MM.1S (cell line): ENCODE results near the gene ANKRD9.

ENCODE experiments used
- DNase-seq: peaks from one replicate; pipeline ENCODE4 v3.0.0-alpha.2; 2015
- H2AFZ ChIP-seq: fragments of 300-600 bp; sonication (generic); 2 replicates; pipeline ENCODE4 v1.6.0; 2016; ENCODE audit warnings: antibody characterized with exemption, low read length
- H3F3A ChIP-seq: fragments of 300-600 bp; sonication (generic); 2 replicates; pipeline ENCODE4 v1.6.1; 2016; ENCODE audit warnings: mild to moderate bottlenecking, antibody characterized with exemption, low read length, moderate library complexity, mixed read lengths; ENCODE audit not compliant: insufficient read depth
- H3K27ac ChIP-seq: fragments of 300-600 bp; sonication (generic); 2 replicates; pipeline ENCODE4 v1.5.1; 2016; ENCODE audit warnings: mild to moderate bottlenecking, low read length
- H3K27me3 ChIP-seq: fragments of 300-600 bp; sonication (generic); replicated peaks from 2 replicates; pipeline ENCODE4 v1.6.0; 2016; ENCODE audit warnings: low read length; ENCODE audit not compliant: insufficient read depth
- H3K36me3 ChIP-seq: fragments of 300-600 bp; sonication (generic); replicated peaks from 2 replicates; pipeline ENCODE4 v1.6.1; 2016; ENCODE audit warnings: mild to moderate bottlenecking, low read length, mixed read lengths; ENCODE audit not compliant: insufficient read depth
- H3K4me1 ChIP-seq: fragments of 300-600 bp; sonication (generic); 2 replicates; pipeline ENCODE4 v1.6.1; 2016; ENCODE audit warnings: low read length, mixed read lengths
- H3K4me2 ChIP-seq: fragments of 300-600 bp; sonication (generic); 2 replicates; pipeline ENCODE4 v1.6.0; 2016; ENCODE audit warnings: low read depth, low read length
- H3K4me3 ChIP-seq: fragments of 300-600 bp; sonication (generic); 2 replicates; pipeline ENCODE4 v1.5.1; 2016; ENCODE audit warnings: low read length, mixed read lengths
- H3K79me2 ChIP-seq: fragments of 300-600 bp; sonication (generic); 2 replicates; pipeline ENCODE4 v1.6.1; 2016; ENCODE audit warnings: mixed run types, low read length, mixed read lengths
- H3K9ac ChIP-seq: fragments of 300-600 bp; sonication (generic); 2 replicates; pipeline ENCODE4 v1.6.1; 2016; ENCODE audit warnings: low read length, mixed read lengths
- H3K9me2 ChIP-seq: fragments of 300-600 bp; sonication (generic); replicated peaks from 2 replicates; pipeline ENCODE4 v1.6.1; 2016; ENCODE audit warnings: mild to moderate bottlenecking, low read length, mixed read lengths; ENCODE audit not compliant: insufficient read depth
- H3K9me3 ChIP-seq: fragments of 300-600 bp; sonication (generic); replicated peaks from 2 replicates; pipeline ENCODE4 v1.6.1; 2016; ENCODE audit warnings: mild to moderate bottlenecking, low read length, mixed read lengths; ENCODE audit not compliant: insufficient read depth
- H4K20me1 ChIP-seq: fragments of 300-600 bp; sonication (generic); 2 replicates; pipeline ENCODE4 v1.6.1; 2016; ENCODE audit warnings: mild to moderate bottlenecking, low read length, moderate library complexity, mixed read lengths; ENCODE audit not compliant: insufficient read depth
- EZH2 ChIP-seq: fragments of 300-600 bp; sonication (generic); optimal IDR thresholded peaks from 2 replicates; pipeline ENCODE3; 2017; ENCODE audit warnings: low read depth, mild to moderate bottlenecking, antibody characterized with exemption, low read length, mixed read lengths
- EZH2phosphoT487 ChIP-seq: fragments of 300-600 bp; sonication (generic); IDR thresholded peaks from 2 replicates; pipeline ENCODE4 v1.6.1; 2018; ENCODE audit warnings: antibody characterized with exemption, low read length
- TF ChIP-seq, protein P1 (sequence below): fragments of 300-600 bp; sonication (generic); IDR thresholded peaks from 2 replicates; pipeline ENCODE4 v1.5.1; 2016; ENCODE audit warnings: antibody characterized with exemption, low read length, mixed read lengths

Gene ANKRD9

DNA sequence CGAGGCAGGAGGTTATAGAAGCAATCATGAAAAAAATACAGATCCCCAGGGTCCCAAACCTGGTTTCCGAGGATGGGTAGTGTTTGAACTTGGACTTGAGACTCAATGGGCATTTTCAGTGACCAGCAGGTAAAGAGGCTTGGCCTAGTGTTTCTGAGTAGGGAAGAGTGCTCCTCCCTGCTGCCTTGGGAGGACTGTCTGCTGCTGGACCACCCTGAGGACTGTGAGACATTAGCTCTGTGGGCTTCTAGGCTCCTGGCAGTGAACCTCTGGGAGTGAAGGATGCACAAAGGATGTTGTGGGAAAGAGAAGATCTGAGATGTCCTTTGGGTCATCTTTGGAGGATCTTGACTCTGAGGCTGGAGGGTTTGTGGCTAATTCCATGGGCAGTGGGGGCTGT lies 30.5 kb downstream of the ANKRD9 start:
- H3K9me3 ChIP-seq: no peaks in the 10 kb centered on the region
- no peaks in the 10 kb centered on the region for H3K36me3 ChIP-seq
- no peak overlapping the region for H3K4me3 ChIP-seq
- no peaks in the 10 kb centered on the region for H3K27me3 ChIP-seq
- no peaks in the 10 kb centered on the region for H3K9me2 ChIP-seq
- no peak overlapping the region for H3K9ac ChIP-seq
- TF ChIP-seq EZH2phosphoT487: no peak
- TF ChIP-seq, protein P1, sequence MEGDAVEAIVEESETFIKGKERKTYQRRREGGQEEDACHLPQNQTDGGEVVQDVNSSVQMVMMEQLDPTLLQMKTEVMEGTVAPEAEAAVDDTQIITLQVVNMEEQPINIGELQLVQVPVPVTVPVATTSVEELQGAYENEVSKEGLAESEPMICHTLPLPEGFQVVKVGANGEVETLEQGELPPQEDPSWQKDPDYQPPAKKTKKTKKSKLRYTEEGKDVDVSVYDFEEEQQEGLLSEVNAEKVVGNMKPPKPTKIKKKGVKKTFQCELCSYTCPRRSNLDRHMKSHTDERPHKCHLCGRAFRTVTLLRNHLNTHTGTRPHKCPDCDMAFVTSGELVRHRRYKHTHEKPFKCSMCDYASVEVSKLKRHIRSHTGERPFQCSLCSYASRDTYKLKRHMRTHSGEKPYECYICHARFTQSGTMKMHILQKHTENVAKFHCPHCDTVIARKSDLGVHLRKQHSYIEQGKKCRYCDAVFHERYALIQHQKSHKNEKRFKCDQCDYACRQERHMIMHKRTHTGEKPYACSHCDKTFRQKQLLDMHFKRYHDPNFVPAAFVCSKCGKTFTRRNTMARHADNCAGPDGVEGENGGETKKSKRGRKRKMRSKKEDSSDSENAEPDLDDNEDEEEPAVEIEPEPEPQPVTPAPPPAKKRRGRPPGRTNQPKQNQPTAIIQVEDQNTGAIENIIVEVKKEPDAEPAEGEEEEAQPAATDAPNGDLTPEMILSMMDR: no peak
- TF ChIP-seq EZH2: no peak
- no peak overlapping the region for H3K4me2 ChIP-seq
- no peaks in the 10 kb centered on the region for H3K79me2 ChIP-seq
- no peak overlapping the region for H3K27ac ChIP-seq
- H2AFZ ChIP-seq: no peak overlapping the region
- DNase-seq: no peak
- H3F3A ChIP-seq: no peaks in the 10 kb centered on the region
- H3K4me1 ChIP-seq: no peaks in the 10 kb centered on the region
- no peaks in the 10 kb centered on the region for H4K20me1 ChIP-seq

DNA sequence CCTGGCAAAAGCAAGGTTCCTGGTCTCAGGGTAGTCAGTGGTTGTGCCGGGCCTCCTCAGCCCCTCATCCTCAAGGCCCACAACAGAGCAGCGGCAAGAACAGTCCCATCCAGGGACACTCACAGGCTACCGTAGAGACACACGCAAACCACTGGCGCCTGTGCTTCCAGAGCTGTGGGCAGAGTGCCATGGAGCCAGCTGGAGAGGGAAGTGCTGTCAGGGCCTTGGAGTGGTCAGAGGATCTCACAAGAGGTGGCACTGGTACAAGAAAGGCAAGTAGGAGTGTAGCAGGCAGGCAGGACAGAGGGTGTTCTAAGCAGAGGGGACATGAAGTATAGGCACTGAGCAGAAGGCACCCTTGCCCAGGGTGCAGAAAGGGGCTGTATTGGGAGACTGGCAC lies 34.6 kb downstream of the ANKRD9 start:
- Histone ChIP-seq H3K27ac (no peak overlapping the region), H3F3A (no peaks in the 10 kb centered on the region), H3K4me3 (no peak overlapping the region), H3K9me3 (no peaks in the 10 kb centered on the region), H3K79me2 (no peaks in the 10 kb centered on the region), H3K4me1 (no peaks in the 10 kb centered on the region), H3K27me3 (no peaks in the 10 kb centered on the region), H3K36me3 (no peaks in the 10 kb centered on the region), H3K4me2 (no peak overlapping the region), H4K20me1 (no peaks in the 10 kb centered on the region), H2AFZ (no peak overlapping the region), H3K9me2 (no peaks in the 10 kb centered on the region), H3K9ac (no peak overlapping the region)
- no peak for DNase-seq
- TF ChIP-seq, protein P1: no peak
- TF ChIP-seq EZH2phosphoT487: no peak
- no peak for TF ChIP-seq EZH2

- H3F3A ChIP-seq: no peaks in the 10 kb centered on the region
- H3K4me3 ChIP-seq: no peak overlapping the region
- no peaks in the 10 kb centered on the region for H3K27me3 ChIP-seq
- TF ChIP-seq, protein P1: no peak
- TF ChIP-seq EZH2 (no peak), EZH2phosphoT487 (no peak)
- no peaks in the 10 kb centered on the region for H3K9me3 ChIP-seq
- no peaks in the 10 kb centered on the region for H4K20me1 ChIP-seq
- H3K4me1 ChIP-seq: no peaks in the 10 kb centered on the region
- no peak for DNase-seq
- H3K9me2 ChIP-seq: no peaks in the 10 kb centered on the region
- no peak overlapping the region for H3K4me2 ChIP-seq
- no peak overlapping the region for H3K27ac ChIP-seq
- no peak overlapping the region for H2AFZ ChIP-seq
- H3K9ac ChIP-seq: no peak overlapping the region
- H3K79me2 ChIP-seq: no peaks in the 10 kb centered on the region
- no peaks in the 10 kb centered on the region for H3K36me3 ChIP-seq
These were observed 36.0 kb downstream of the ANKRD9 start for GRCh38 chr14:102473559-102473958.

DNA sequence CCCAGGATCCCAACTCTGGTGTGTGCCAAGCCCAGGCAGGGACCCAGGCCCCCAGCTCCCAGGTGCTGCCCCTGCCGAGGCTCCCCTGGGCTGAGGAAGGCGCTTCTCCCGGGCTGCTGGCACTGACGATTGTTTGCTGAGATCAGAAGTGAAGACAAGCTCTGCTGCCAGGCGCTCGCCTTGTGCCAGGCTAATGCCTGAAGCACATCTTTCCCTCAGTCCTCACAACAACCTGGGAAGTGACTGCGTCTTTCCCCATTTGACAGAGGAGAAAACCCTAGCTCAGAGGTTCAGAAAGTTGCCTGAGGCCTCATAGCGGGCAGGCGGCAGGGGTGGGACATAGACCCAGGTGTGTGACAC lies 36.8 kb downstream of the ANKRD9 start:
- H3K36me3 ChIP-seq: no peaks in the 10 kb centered on the region
- no peak for DNase-seq
- H3K9me2 ChIP-seq: no peaks in the 10 kb centered on the region
- no peak overlapping the region for H3K27ac ChIP-seq
- H3K4me3 ChIP-seq: no peak overlapping the region
- no peaks in the 10 kb centered on the region for H3F3A ChIP-seq
- H2AFZ ChIP-seq: no peak overlapping the region
- no peak overlapping the region for H3K9ac ChIP-seq
- H4K20me1 ChIP-seq: no peaks in the 10 kb centered on the region
- no peaks in the 10 kb centered on the region for H3K9me3 ChIP-seq
- no peaks in the 10 kb centered on the region for H3K27me3 ChIP-seq
- TF ChIP-seq, protein P1: no peak
- no peak for TF ChIP-seq EZH2phosphoT487
- no peaks in the 10 kb centered on the region for H3K79me2 ChIP-seq
- no peaks in the 10 kb centered on the region for H3K4me1 ChIP-seq
- H3K4me2 ChIP-seq: no peak overlapping the region
